Nephron (organoid): ENCODE data around the gene MAMDC4.

Experiments
- H3K27ac Mint-ChIP-seq, 3 experiments: 2 replicates each; pipeline ENCODE4 v1.8.0; 2020; ENCODE audit warnings: mixed read lengths in 3 of 3, mild to moderate bottlenecking in 2 of 3, moderate library complexity in 1 of 3
- H3K27me3 Mint-ChIP-seq: 2 replicates; pipeline ENCODE4 v1.8.0; 2021; ENCODE audit warnings: low read depth, mild to moderate bottlenecking, moderate library complexity, mixed read lengths
- H3K36me3 Mint-ChIP-seq: 2 replicates; pipeline ENCODE4 v1.8.0; 2020; ENCODE audit warnings: low read depth, mixed read lengths
- H3K4me1 Mint-ChIP-seq: 2 replicates; pipeline ENCODE4 v1.8.0; 2020; ENCODE audit warnings: mixed read lengths
- H3K4me3 Mint-ChIP-seq, 3 experiments: 2 replicates each; pipeline ENCODE4 v1.8.0; 2020; ENCODE audit warnings: mild to moderate bottlenecking in 3 of 3, mixed read lengths in 3 of 3, moderate library complexity in 2 of 3
- H3K9me3 Mint-ChIP-seq: 2 replicates; pipeline ENCODE4 v1.8.0; 2020; ENCODE audit warnings: mixed read lengths
- CTCF ChIP-seq, 3 experiments: fragments of 200-600 bp; sonication (generic); IDR thresholded peaks; one replicate each; pipeline ENCODE4 v1.5.0; 2021; ENCODE audit warnings: antibody characterized with exemption in 3 of 3; ENCODE audit not compliant: unreplicated experiment in 3 of 3

Gene MAMDC4

GRCh38 chr9:136824496-136825225, 27.5 kb upstream of the MAMDC4 start:
- Mint-ChIP-seq H3K27ac (no peak overlapping the region), H3K36me3 (peaks cover 18% of the 10 kb centered on the region), H3K9me3 (no peaks in the 10 kb centered on the region), H3K27me3 (no peaks in the 10 kb centered on the region), H3K4me3 (no peak overlapping the region), H3K4me1 (peaks cover 8% of the 10 kb centered on the region)
- no peak for TF ChIP-seq CTCF (IDR thresholded peaks at IDR 0.05; ENCODE audit: unreplicated experiment in 3 of 3)

DNA sequence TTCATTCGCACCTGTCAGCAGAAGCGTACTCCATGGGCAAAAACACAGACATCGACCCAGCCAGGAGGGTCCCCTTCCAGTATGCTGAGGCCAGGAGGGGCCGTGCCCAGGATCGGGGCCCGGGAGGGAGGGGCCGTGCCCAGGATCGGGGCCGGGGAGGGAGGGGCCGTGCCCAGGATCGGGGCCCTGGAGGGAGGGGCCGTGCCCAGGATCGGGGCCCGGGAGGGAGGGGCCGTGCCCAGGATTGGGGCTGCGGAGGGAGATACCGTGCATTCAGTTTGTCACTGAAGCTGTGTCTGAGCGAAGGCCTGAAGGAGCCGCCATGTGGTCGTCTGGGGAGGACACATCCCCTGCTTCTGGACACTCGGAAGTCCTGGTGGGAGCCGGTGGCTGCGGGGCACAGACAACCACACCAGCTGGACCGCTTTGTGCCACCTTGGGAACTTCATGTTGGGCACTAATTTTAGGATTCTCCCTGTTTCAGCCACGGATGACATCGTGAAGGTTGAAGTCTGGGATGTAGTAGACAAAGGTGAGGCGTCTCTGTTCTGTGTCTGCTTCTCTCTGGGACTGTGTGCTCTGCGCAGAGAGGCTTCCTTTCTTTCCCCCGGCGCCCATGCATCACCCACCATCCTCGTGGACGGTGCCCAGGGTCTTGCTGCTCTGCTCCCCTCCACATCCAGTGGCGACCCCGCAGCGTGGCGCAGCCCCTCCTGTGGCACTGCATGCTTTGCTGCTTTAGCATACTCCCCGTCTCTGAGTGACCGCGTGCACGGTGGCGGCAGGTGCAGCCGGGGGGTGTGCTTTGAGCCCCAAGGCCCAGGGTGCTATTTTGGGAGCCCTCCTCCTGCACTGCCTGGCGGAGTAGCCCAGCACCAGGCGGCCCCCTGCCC, 26.6 kb upstream of the MAMDC4 start:
- Mint-ChIP-seq H3K27ac (no peak overlapping the region), H3K4me1 (peaks cover 7% of the 10 kb centered on the region), H3K9me3 (no peaks in the 10 kb centered on the region), H3K27me3 (no peaks in the 10 kb centered on the region), H3K4me3 (no peak overlapping the region), H3K36me3 (peaks cover 18% of the 10 kb centered on the region)
- no peak for TF ChIP-seq CTCF (IDR thresholded peaks at IDR 0.05; ENCODE audit: unreplicated experiment in 3 of 3)

- Mint-ChIP-seq H3K9me3 (no peaks in the 10 kb centered on the region), H3K27me3 (no peaks in the 10 kb centered on the region), H3K4me3 (no peak overlapping the region), H3K36me3 (peaks cover 13% of the 10 kb centered on the region), H3K27ac (no peak overlapping the region), H3K4me1 (peaks cover under 1% of the 10 kb centered on the region)
- TF ChIP-seq CTCF (IDR thresholded peaks at IDR 0.05; ENCODE audit: unreplicated experiment in 3 of 3), result no peak
These were observed 26.0 kb upstream of the MAMDC4 start for GRCh38 chr9:136826188-136826541.

- H3K27me3 Mint-ChIP-seq, result no peaks in the 10 kb centered on the region
- no peaks in the 10 kb centered on the region for H3K9me3 Mint-ChIP-seq
- no peak overlapping the region for H3K27ac Mint-ChIP-seq
- H3K4me3 Mint-ChIP-seq, result no peak overlapping the region
- H3K4me1 Mint-ChIP-seq, result no peaks in the 10 kb centered on the region
- TF ChIP-seq CTCF (IDR thresholded peaks at IDR 0.05; ENCODE audit: unreplicated experiment in 3 of 3), result no peak
- H3K36me3 Mint-ChIP-seq, result peaks cover 13% of the 10 kb centered on the region
These were observed 25.2 kb upstream of the MAMDC4 start for GRCh38 chr9:136826703-136827582.

DNA sequence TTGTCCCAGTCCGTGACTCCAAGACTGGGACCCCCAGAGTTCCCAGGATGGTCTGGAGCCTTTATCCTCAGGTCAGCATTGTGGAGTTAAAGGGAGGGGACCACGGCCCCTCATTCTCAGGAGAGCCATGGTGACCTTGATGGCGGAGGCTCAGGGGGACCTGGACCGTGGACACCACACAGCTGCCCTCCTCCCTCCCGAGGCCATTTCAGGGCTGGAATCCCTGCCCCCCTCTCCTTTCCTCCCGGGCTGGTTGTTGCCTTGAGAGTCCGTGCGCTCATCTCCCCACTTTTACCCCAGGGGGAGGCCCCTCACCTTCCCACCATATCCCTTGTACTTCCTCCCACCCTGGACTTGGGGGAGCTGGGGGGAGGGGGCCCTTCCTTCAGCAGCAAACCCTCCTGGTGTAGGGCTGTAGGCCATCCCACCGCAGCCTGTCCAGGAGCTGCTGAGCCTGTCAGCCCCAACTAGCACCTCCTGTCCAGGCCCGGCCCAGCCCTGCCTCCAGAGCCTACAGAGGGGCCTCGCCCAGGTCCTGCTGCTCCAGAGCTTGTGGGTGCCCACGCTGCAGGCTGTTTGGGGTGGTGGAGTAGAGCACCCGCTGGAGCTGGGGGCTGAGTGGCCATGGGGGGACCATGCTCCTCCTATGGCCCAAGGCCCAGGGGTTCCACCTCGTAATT, 24.2 kb upstream of the MAMDC4 start:
- Mint-ChIP-seq H3K4me1 (no peaks in the 10 kb centered on the region), H3K27ac (no peak overlapping the region), H3K4me3 (no peak overlapping the region), H3K27me3 (no peaks in the 10 kb centered on the region), H3K36me3 (peaks cover 20% of the 10 kb centered on the region), H3K9me3 (no peaks in the 10 kb centered on the region)
- TF ChIP-seq CTCF (IDR thresholded peaks at IDR 0.05; ENCODE audit: unreplicated experiment in 3 of 3), result no peak
